ENCODE results near the gene NEK11.

DNA sequence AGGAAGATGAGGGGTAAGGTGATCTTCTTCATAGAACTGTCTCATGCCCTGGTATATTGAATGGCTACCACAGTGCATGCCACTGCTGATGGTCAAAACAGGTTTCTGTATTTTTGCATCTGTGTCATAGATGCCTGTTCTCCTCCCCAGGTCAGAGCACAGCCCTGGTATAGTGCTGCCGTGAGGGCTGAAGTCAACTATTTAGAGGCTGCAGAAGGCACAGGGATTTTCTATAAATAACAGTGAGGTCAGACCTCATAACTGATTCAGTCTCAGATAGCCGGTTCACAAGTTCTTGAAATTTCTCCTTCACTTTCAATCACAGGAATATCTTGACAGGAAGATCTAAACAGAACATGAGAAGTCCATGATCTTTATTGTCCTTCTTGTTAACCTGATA, 255.7 kb downstream of the NEK11 start:
- TF ChIP-seq, protein P1, sequence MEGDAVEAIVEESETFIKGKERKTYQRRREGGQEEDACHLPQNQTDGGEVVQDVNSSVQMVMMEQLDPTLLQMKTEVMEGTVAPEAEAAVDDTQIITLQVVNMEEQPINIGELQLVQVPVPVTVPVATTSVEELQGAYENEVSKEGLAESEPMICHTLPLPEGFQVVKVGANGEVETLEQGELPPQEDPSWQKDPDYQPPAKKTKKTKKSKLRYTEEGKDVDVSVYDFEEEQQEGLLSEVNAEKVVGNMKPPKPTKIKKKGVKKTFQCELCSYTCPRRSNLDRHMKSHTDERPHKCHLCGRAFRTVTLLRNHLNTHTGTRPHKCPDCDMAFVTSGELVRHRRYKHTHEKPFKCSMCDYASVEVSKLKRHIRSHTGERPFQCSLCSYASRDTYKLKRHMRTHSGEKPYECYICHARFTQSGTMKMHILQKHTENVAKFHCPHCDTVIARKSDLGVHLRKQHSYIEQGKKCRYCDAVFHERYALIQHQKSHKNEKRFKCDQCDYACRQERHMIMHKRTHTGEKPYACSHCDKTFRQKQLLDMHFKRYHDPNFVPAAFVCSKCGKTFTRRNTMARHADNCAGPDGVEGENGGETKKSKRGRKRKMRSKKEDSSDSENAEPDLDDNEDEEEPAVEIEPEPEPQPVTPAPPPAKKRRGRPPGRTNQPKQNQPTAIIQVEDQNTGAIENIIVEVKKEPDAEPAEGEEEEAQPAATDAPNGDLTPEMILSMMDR (IDR thresholded peaks at IDR 0.05; ENCODE audit: insufficient read depth, low read depth, low read length) = no peak
- TF ChIP-seq EZH2 (IDR thresholded peaks at IDR 0.05; ENCODE audit: insufficient read depth, low read length) = no peak
